CD4-positive, alpha-beta T cell (primary cell): ENCODE data around the gene PYGL. TPM values are rescaled to one million over a fixed set of nuclear protein-coding genes. Genes with fewer than 3 reads are reported as not detected.
"Not testable (repeated sequence)": the region's sequence is repeated elsewhere in the genome, so short reads cannot be mapped to it uniquely, and the experiment has no call there.

Experiments used
- ATAC-seq: fragments of 200-7000 bp; cut with Tn5 transposase; one replicate; pipeline ENCODE4 v1.10.0; 2022; ENCODE audit warnings: mild to moderate bottlenecking; ENCODE audit not compliant: poor library complexity
- CTCF ChIA-PET: fragments of 350-600 bp; sonication (Branson Sonifier 250); formaldehyde crosslinking; loops from one replicate; lab custom pipeline; 2021; ENCODE audit warnings: antibody characterized with exemption, inconsistent platforms; lab: Charles Lee
- POLR2A ChIA-PET: fragments of 350-600 bp; sonication (Branson Sonifier 250); formaldehyde crosslinking; loops from one replicate; lab custom pipeline; 2021; ENCODE audit warnings: antibody characterized with exemption, inconsistent platforms; lab: Charles Lee
- DNase-seq, 14 experiments: peaks; one replicate each; pipeline ENCODE4 v3.0.0-alpha.2; 2013 to 2020; ENCODE audit warnings: mixed read lengths in 2 of 14
- H3K27ac ChIP-seq, 2 donors: one replicate each; pipeline versions ENCODE4 v1.5.1 to v1.7.0; 2013; ENCODE audit warnings: low read length in 2 of 2, low read depth in 1 of 2, mild to moderate bottlenecking in 1 of 2
- H3K27me3 ChIP-seq, 2 experiments: 1 replicate in 1 of 2; 2 replicates in 1 of 2; pipeline versions ENCODE4 v1.6.1 to v1.7.0; 2013; ENCODE audit warnings: low read length in 2 of 2, control low read depth in 1 of 2, mild to moderate bottlenecking in 1 of 2, moderate library complexity in 1 of 2; ENCODE audit not compliant: insufficient read depth in 2 of 2, control insufficient read depth in 1 of 2
- H3K36me3 ChIP-seq: one replicate; pipeline ENCODE4 v1.6.1; 2013; ENCODE audit warnings: low read length, control low read depth; ENCODE audit not compliant: insufficient read depth
- H3K4me1 ChIP-seq: one replicate; pipeline ENCODE4 v1.6.1; 2013; ENCODE audit warnings: low read length, control low read depth; ENCODE audit not compliant: insufficient read depth
- H3K4me3 ChIP-seq: one replicate; pipeline ENCODE4 v1.5.1; 2013; ENCODE audit warnings: mild to moderate bottlenecking, low read length, moderate library complexity
- H3K9me3 ChIP-seq, 2 experiments: 1 replicate in 1 of 2; 2 replicates in 1 of 2; pipeline versions ENCODE4 v1.6.1 to v1.7.0; 2013; ENCODE audit warnings: low read length in 2 of 2, mild to moderate bottlenecking in 2 of 2, control low read depth in 1 of 2, moderate library complexity in 1 of 2; ENCODE audit not compliant: control insufficient read depth in 1 of 2, insufficient read depth in 1 of 2
- H3K27ac Mint-ChIP-seq: one replicate; pipeline ENCODE4 v1.8.0; 2020; ENCODE audit warnings: mixed read lengths
- H3K27me3 Mint-ChIP-seq: one replicate; pipeline ENCODE4 v1.8.0; 2021; ENCODE audit warnings: mixed read lengths
- H3K36me3 Mint-ChIP-seq: one replicate; pipeline ENCODE4 v1.8.0; 2021; ENCODE audit warnings: low read depth, mixed read lengths
- H3K4me1 Mint-ChIP-seq: one replicate; pipeline ENCODE4 v1.8.0; 2021; ENCODE audit warnings: low read depth, mixed read lengths
- H3K4me3 Mint-ChIP-seq: one replicate; pipeline ENCODE4 v1.8.0; 2020; ENCODE audit warnings: mild to moderate bottlenecking, mixed read lengths
- H3K9me3 Mint-ChIP-seq: one replicate; pipeline ENCODE4 v1.8.0; 2020; ENCODE audit warnings: mixed read lengths
- intact Hi-C, 2 experiments: fragments of 100-400 bp; cut with DNase I in 1 of 2; cut with micrococcal nuclease in 1 of 2; formaldehyde crosslinking; loops; one replicate each; pipeline versions ENCODE4 v1.15.1 to v1.9.0; 2023 to 2025; cut with DNase I, micrococcal nuclease
- total RNA-seq, 174 experiments: library from RNA in 2 of 174; stranded (reverse) in 2 of 174; gene quantifications; one replicate each; pipeline ENCODE4 v1.2.3 and lab custom pipeline; 2021 to 2026
- TF ChIP-seq, protein P1 (sequence below): fragments of 200-600 bp; IDR thresholded peaks from one replicate; pipeline ENCODE4 v1.8.0; 2022; ENCODE audit warnings: antibody characterized with exemption, mild to moderate bottlenecking

Gene PYGL
- total RNA-seq, 2 experiments from 2014 or later = 0.59 to 0.69 TPM

DNA sequence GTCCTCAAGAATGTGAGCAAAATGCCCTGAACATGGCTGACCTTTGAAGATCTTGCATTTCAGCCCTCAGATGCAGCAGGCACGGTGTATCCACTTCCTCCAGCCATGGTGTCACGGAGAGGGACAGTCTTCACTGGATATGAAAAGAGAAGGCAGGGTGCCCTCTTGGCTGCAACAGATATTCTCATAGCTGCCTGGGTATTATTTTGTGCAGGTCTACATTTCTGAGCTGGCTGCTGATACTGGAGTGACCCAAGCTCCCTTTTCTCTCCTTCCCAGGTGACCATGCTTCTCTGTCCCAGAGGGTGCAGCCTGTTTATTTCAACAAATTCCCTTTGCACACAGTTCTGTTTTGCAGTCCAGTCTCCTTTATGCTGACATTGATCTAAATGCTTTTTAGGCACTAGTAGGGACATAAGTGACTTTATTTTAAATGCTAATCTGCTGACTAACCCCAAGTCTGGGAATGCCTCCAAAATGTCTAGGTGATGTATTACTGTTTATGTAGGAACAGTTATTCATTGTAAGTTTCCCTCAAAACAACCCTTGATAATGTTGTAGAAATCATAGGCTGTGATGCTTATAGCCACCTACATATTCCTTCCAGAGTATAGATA, 17.4 kb upstream of the PYGL start:
- H3K27ac Mint-ChIP-seq = no peak overlapping the region
- no peaks in the 10 kb centered on the region for H3K36me3 Mint-ChIP-seq
- no peaks in the 10 kb centered on the region for H3K9me3 Mint-ChIP-seq

DNA sequence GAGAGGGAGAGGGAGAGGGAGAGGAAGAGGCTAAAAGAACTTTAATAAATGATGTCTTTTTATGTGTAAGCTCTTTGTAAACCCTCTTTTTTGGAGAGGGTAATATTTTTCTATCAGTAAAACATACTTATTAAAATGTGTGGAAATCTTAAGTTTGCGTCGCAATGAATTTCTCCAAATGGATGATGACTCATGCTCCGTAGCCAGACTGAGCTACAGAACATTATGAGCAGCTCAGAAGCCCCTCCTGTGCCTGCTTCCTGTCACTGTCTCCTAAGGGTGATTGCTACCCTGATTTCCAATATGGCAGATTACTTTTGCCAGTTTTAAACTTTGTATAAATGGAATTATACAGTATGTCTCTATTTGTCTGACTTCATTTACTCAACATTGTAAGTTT, 13.0 kb upstream of the PYGL start:
- DNase-seq (no peak), ATAC-seq (no peak)
- Histone ChIP-seq H3K4me1 (no peaks in the 10 kb centered on the region), H3K27me3 (no peaks in the 10 kb centered on the region), H3K27ac (no peak overlapping the region), H3K36me3 (no peaks in the 10 kb centered on the region), H3K4me3 (no peak overlapping the region), H3K9me3 (no peaks in the 10 kb centered on the region)
- Mint-ChIP-seq H3K9me3 (no peaks in the 10 kb centered on the region), H3K36me3 (no peaks in the 10 kb centered on the region), H3K27ac (no peak overlapping the region), H3K4me3 (no peak overlapping the region), H3K4me1 (no peaks in the 10 kb centered on the region), H3K27me3 (peaks cover 6% of the 10 kb centered on the region)
- intact Hi-C loops = loop anchor here in 1 of 2 experiments (10.0 kb wide), 1 partner anchor 828 kb away; no protein-coding TSS in a partner anchor
- POLR2A ChIA-PET = no interaction called here
- TF ChIP-seq, protein P1, sequence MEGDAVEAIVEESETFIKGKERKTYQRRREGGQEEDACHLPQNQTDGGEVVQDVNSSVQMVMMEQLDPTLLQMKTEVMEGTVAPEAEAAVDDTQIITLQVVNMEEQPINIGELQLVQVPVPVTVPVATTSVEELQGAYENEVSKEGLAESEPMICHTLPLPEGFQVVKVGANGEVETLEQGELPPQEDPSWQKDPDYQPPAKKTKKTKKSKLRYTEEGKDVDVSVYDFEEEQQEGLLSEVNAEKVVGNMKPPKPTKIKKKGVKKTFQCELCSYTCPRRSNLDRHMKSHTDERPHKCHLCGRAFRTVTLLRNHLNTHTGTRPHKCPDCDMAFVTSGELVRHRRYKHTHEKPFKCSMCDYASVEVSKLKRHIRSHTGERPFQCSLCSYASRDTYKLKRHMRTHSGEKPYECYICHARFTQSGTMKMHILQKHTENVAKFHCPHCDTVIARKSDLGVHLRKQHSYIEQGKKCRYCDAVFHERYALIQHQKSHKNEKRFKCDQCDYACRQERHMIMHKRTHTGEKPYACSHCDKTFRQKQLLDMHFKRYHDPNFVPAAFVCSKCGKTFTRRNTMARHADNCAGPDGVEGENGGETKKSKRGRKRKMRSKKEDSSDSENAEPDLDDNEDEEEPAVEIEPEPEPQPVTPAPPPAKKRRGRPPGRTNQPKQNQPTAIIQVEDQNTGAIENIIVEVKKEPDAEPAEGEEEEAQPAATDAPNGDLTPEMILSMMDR = no peak
- CTCF ChIA-PET = no interaction called here

More for the DNA sequence above, 17.4 kb upstream of the PYGL start:
- H3K4me1 Mint-ChIP-seq = no peaks in the 10 kb centered on the region
- ChIA-PET CTCF (no interaction called here), POLR2A (no interaction called here)
- H3K27me3 Mint-ChIP-seq = peaks cover 6% of the 10 kb centered on the region
- no peak overlapping the region for H3K4me3 Mint-ChIP-seq
- ATAC-seq (no peak), DNase-seq (no peak)
- H3K27me3 ChIP-seq = no peaks in the 10 kb centered on the region
- no peaks in the 10 kb centered on the region for H3K4me1 ChIP-seq
- H3K4me3 ChIP-seq = no peak overlapping the region
- H3K36me3 ChIP-seq = no peaks in the 10 kb centered on the region
- H3K27ac ChIP-seq = no peak overlapping the region
- no peaks in the 10 kb centered on the region for H3K9me3 ChIP-seq
- TF ChIP-seq, protein P1 = no peak
- intact Hi-C loops = no loop called here

DNA sequence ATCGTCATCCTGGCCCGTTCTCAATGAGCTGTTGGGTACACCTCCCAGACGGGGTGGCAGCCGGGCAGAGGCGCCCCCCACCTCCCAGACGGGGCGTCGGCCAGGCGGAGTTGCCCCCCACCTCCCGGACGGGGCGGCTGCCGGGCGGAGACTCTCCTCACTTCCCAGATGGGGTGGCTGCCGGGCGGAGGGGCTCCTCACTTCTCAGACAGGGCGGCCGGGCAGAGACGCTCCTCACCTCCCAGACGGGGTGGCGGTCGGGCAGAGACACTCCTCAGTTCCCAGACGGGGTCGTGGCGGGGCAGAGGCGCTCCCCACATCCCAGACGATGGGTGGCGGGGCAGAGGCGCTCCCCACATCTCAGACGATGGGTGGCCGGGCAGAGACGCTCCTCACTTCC, 12.1 kb upstream of the PYGL start:
- H3K9me3 Mint-ChIP-seq, H3K27ac ChIP-seq, H3K27me3 ChIP-seq, H3K4me3 Mint-ChIP-seq, ATAC-seq, H3K4me1 Mint-ChIP-seq, H3K27ac Mint-ChIP-seq, POLR2A ChIA-PET, H3K36me3 Mint-ChIP-seq, DNase-seq, H3K4me3 ChIP-seq, H3K9me3 ChIP-seq, H3K36me3 ChIP-seq, H3K27me3 Mint-ChIP-seq, CTCF ChIA-PET, H3K4me1 ChIP-seq: not testable (repeated sequence)
- intact Hi-C loops = loop anchor here in 1 of 2 experiments (10.0 kb wide), 1 partner anchor 828 kb away; no protein-coding TSS in a partner anchor
